Tongue (tissue), 3 donors: ENCODE results near the gene OPCML. TPM values are rescaled to one million over a fixed set of nuclear protein-coding genes. Genes with fewer than 3 reads are reported as not detected.
"Not testable (repeated sequence)": the region's sequence is repeated elsewhere in the genome, so short reads cannot be mapped to it uniquely, and the experiment has no call there.

Experiments used
- DNase-seq: peaks from one replicate; pipeline ENCODE4 v3.0.0-alpha.2; 2015
- small RNA-seq: library from RNA; depleted of rRNA; stranded (forward); fragments of <200 nt; gene quantifications from one replicate; pipeline ENCODE3, GENCODE V24; 2014; ENCODE audit warnings: low replicate concordance
- total RNA-seq: library from RNA; depleted of rRNA; stranded (reverse); fragments of >200 nt; gene quantifications from one replicate; pipeline ENCODE4 v1.2.3, GENCODE V29; 2014

The OPCML gene
- total RNA-seq, 1 donor from 2014 or later: 0.41 TPM

DNA sequence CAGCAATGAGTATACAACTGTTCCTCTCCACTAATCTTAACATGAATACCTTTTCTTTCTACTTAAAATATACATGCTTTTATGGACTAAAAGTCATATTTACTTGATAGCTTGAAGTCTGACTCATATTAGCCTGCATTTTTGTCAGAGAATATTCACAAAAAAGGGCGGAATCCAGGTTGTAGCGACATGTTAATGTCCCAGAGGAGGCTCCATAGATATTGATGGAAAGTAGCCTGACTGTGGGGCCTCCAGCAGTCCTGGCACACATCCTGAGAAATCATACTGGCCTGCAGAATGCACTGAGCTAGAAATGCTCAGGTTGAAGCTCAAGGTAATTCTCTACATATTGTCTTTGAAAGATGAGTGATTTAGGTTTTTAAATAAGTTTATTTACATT lies 1110.7 kb downstream of the OPCML start:
- no peak for DNase-seq

DNA sequence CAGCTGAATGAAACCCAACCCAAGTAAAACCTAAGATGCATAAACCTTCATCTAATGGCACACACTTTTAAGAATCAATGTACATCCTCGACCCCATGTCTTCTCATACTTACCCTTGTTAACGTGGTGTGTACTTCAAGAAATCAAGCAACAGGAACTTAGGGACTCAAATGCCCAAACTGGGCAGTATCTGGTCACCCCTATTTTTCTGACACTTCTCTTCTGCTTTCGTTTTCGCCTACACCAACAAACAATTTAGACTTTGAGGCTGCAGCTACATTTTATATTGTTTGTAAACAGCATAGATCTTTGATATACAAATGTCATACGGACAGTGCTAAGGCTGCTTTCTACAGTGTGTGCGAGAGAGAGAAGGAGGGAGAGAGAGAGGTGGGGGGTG lies 1117.8 kb downstream of the OPCML start:
- no peak for DNase-seq

DNA sequence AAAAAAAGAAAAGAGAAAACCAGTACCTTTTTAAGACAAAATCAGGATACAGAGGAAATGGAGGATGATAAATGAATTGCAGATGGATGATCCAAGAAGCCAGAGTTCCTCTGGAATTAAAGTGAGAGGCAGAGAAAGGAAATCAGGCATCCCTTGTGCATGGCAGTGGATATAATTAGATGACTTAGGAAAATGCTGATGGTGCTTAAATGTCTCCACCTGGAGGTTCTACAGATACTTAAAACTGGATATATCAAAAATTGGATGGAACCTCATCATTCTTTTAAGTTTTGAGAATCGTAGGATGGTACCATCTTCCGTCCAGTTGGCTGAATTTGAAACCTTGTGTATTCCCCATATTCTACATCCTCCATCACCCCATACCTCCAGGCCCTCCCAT lies 1121.9 kb downstream of the OPCML start:
- no peak for DNase-seq

DNA sequence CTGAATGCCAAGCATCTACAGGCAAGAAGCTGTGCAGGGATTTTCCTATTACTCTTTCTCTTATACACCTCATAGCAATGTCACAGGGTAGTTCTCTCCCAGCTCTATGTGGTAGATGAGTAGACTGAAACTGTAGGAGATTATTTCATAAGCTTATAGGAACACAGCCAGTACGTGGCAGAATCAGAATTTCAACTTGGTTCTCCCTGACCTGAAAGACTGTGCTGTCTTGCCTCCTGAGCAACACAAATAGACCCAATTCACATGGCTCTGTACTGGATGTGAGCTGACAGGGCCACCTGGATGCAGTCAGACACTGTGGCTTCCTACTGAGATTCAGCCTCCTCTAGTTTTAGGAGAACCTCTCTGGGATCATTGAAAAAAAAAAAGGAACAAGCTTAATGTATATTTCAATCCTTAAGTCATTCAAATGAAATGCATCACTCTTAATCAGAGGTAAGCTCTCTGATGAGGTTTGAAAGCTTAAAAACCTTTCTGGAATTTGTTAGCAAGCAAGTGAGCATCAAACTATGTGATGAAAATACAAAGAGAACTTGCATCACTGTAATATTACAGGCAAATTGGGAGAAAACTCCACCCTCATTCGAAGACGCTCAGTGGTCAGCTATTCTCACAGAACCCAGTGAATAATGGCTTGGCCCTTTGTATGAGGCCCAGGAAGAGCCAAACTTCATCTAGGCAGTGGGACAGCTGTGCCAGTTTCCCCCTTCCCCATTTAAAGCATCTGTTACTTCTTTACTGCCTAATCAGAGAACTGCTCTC lies 1122.5 kb downstream of the OPCML start:
- no peak for DNase-seq

DNA sequence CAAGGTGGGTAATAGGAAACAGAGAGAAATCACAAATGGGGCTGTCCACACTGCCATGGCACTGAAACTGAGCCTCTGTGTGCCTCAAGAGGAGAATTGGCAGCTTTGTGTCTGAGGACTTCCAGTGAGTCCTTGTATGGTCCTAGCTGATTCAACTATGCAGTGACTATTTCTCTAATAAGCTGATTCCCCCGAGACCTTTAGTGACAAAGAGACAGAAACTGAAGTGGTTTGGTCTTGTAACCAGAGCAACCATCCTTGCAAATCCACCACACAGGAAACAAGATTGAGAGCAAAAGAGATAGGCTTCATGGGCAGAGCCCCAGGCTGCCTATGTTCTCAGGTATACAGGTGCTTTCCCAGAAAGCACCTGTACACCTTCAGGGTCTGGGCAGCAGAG lies 1123.4 kb downstream of the OPCML start:
- DNase-seq: no peak

DNA sequence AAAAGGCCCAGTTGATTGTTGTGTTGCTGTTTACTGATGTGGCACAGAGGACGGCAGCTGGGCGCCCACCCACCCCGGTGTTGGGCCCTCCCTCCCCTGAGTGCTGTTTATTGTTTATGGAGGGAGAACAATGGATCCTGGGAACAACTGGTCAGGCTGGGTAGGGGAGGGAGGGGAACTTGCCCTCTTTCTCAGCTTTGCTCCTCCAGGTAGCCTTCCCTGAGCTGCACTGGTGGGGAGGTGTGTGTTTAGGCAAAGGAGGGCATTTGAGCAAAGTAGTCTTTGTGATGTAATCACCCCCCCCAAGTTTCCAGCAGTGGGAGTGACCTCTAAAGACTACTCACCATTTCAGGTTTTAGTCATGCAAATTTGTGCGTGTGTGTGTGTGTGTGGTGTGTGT lies 1126.6 kb downstream of the OPCML start:
- no peak for DNase-seq

DNA sequence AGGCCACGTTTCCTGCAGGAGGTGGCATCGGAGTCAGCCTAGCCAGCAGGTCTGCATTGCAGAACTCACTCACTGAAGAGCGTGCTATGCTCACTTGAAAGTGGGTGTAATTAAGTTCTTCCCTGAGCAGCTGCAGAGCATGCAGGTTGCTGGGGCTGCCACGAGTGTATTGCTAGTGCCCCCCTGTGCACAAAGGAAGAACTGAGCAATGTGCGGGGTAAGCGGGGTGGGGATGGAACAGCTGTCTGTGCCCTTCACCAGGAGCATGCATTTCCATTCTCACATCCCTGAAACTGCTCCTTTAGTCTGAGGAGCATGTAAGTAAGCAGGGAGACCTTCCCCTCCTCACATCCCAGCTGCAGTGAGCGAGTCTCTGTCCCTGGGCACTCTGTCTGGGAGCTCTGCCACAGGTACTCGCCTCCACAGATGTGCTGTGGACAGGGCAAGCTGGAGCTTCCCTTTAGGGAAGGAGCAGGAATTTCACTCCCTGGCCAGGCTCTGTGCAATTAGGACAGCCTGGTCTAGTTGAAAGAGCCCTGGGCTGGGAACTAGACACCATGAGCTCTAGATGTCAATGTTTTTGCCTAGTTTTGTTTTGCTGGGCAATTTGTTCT lies 1130.1 kb downstream of the OPCML start:
- peak; percentile 93 for DNase-seq

DNA sequence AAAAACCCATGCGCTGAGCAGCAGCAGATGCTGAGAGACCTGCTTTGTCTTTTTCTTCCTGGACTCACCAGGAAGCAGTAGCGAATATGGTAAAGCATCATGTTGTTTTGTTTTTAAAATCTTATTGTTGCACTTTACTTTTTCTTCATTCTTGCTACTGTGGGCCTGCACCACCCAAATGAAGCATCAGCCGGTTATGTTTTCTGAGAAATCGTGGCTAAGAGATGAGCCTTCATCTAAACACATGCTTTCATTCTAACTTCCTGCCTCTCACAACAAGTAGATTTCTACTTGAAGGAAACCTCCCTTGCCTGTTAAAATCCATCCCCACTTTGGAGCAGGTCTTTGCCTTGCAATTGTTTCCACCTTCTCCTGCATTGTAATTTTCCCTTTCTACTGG lies 1136.0 kb downstream of the OPCML start:
- no peak for DNase-seq

DNA sequence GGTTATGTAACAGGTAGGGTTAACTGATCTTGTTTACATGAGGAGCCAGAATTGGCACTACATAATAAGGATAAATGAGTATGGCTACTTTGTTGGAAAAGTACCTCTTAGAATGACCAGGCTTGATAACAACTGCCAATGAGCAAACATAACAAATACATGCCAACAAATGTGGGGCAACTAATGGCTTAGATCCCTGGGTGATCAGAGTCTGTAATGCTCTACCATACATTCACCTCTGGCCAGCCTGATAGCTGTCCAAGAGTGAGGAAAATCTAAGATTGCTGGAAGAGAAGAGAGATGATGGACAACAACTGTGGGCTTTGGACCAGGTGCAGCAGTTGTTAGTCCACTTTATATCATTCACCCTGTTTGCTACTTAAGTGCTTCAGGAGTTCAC lies 1136.9 kb downstream of the OPCML start:
- DNase-seq: no peak

DNA sequence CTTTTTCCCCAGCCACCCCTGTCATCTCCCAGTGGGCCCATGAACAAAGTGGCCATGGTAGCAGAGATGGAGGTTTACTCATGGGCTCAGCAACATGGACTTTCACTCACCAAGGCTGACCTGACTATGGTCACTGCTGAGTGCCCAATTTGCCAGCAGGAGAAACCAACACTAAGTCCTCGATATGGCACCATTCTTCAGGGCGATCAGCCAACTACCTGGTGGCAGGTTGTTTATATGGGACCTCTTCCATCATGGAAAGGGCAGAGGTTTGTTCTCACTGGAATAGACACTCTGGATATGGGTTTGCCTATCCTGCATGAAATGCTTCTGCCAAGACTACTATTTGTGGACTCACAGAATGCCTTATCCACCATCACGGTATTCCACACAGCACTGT lies 1152.8 kb downstream of the OPCML start:
- DNase-seq: no peak

DNA sequence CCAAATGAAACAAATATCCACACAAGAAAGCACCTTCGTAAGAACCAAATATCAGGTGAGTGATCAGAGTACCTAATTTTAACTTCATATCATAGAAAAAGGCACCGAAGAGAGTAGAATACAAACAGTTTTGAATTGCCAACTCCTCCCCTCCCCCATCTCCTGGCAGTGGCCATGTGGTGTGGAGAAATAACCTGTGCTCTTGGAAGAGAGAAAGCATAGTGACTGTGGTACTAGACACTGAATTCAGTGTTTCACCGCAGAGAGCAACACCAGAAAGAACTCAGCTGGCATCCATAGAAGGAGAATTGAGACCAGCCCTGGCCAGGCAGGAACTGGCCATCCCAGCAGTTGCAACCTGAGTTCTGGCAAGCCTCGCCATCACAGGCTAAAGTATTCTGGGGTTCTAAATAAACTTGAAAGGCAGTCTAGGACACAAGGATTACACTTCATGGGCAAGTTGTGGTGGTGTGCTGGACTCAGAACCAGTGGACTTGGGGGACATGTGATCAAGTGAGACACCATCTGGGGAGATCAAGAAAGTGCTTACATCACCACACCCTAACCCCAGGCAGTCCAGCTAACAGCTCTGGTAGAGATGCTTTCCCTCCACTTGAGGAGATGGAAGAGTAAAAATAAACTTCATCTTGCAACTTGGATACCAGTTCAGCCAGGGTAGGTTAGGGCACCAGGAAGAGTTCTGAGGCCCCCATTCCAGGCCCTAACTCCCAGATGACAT lies 1158.7 kb downstream of the OPCML start:
- DNase-seq: no peak

DNA sequence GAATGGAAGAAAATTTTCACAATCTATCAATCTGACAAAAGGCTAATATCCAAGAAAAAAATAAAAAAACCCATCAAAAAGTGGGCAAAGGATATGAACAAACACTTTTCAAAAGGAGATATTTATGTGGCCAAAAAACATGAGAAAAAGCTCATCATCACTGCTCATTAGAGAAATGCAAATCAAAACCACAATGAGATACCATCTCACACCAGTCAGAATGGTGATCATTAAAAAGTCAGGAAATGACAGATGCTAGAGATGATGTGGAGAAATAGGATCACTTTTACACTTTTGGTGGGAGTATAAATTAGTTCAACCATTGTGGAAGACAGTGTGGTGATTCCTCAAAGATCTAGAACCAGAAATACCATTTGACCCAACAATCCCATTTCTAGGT lies 1162.2 kb downstream of the OPCML start:
- DNase-seq: not testable (repeated sequence)

DNA sequence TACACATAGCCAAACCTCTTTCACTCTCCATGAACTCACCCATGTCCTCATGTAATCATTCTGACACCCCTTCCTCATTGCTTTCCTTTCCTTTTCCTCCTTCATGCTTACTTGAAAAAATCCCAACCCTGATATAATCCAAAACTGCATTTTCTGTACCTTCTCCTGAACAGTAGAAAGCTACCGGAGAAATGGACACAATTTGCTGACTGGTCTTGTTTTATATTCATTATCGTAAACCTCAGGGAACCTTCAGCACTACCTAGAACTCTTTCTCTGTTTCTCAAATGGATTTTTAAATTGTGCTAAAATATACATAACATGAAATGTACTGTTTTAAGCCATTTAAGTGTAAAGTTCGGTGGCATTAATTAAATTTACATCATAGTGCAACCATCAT lies 1165.0 kb downstream of the OPCML start:
- DNase-seq: no peak

DNA sequence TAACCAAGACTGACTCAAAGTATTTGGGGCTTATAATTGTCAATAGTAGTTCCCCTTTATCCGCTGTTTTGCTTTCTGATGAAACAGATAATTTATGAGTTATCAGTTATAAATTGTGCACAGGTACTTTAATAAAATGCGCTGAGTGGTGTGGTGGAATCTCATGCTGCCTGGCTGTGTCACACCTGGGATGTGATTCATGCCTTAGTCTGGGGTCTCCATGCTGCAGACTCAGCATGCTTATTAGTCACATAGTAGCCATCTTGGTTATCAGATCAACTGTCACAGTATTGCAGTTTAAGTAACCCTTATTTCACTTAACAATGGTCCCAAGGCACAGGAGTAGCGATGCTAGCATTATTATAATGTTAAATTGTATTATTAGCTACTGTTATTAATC lies 1166.7 kb downstream of the OPCML start:
- DNase-seq: no peak

Small RNA genes within 50 kb of the gene (small RNA-seq; reads per million reads assigned to genes)
- not detected for gene RF00026
